HG03520 (cell line): ENCODE measurements around the gene S100A3.
"Not testable (repeated sequence)": the region's sequence is repeated elsewhere in the genome, so short reads cannot be mapped to it uniquely, and the experiment has no call there.

ENCODE experiments used
- ATAC-seq: cut with Tn5 transposase; IDR thresholded peaks from one replicate; pipeline ENCODE4 v1.9.1; 2021; ENCODE audit warnings: mild to moderate bottlenecking, moderate library complexity; ENCODE audit not compliant: unreplicated experiment

The S100A3 gene

GRCh38 chr1:153536012-153536670 is 12.9 kb downstream of the S100A3 start:
- no peak for ATAC-seq

- ATAC-seq = no peak
Observed at GRCh38 chr1:153535242-153536011, 13.6 kb downstream of the S100A3 start, which contains the start of gene S100A6. TSS of gene S100A6 (minus strand) at chr1:153535991. CDS start at chr1:153535339, 652 bp downstream.

GRCh38 chr1:153534925-153535241 is 14.2 kb downstream of the S100A3 start:
- ATAC-seq = no peak

GRCh38 chr1:153534226-153534924 is 14.7 kb downstream of the S100A3 start:
- no peak for ATAC-seq

- ATAC-seq = no peak
Observed at GRCh38 chr1:153533689-153534201, 15.3 kb downstream of the S100A3 start.

GRCh38 chr1:153532769-153533599 is 16.1 kb downstream of the S100A3 start:
- ATAC-seq = no peak

- ATAC-seq = no peak
Observed at GRCh38 chr1:153532181-153532580, 16.9 kb downstream of the S100A3 start.

- no peak for ATAC-seq
Observed at GRCh38 chr1:153531638-153532037, 17.4 kb downstream of the S100A3 start.

- ATAC-seq = no peak
Observed at GRCh38 chr1:153527683-153528040, 21.4 kb downstream of the S100A3 start.

GRCh38 chr1:153527023-153527682 is 21.9 kb downstream of the S100A3 start:
- no peak for ATAC-seq

- no peak for ATAC-seq
Observed at GRCh38 chr1:153526132-153526543, 22.9 kb downstream of the S100A3 start.

- ATAC-seq = no peak
Observed at GRCh38 chr1:153525088-153525728, 23.9 kb downstream of the S100A3 start.

- ATAC-seq = not testable (repeated sequence)
Observed at GRCh38 chr1:153522353-153523048, 26.6 kb downstream of the S100A3 start.

GRCh38 chr1:153521808-153522207 is 27.2 kb downstream of the S100A3 start:
- not testable (repeated sequence) for ATAC-seq

GRCh38 chr1:153520818-153521476 is 28.1 kb downstream of the S100A3 start:
- no peak for ATAC-seq

GRCh38 chr1:153520137-153520691 is 28.8 kb downstream of the S100A3 start:
- not testable (repeated sequence) for ATAC-seq

- no peak for ATAC-seq
Observed at GRCh38 chr1:153519242-153519641, 29.8 kb downstream of the S100A3 start.
